ENCODE measurements around the gene GALNT2.

Gene GALNT2

DNA sequence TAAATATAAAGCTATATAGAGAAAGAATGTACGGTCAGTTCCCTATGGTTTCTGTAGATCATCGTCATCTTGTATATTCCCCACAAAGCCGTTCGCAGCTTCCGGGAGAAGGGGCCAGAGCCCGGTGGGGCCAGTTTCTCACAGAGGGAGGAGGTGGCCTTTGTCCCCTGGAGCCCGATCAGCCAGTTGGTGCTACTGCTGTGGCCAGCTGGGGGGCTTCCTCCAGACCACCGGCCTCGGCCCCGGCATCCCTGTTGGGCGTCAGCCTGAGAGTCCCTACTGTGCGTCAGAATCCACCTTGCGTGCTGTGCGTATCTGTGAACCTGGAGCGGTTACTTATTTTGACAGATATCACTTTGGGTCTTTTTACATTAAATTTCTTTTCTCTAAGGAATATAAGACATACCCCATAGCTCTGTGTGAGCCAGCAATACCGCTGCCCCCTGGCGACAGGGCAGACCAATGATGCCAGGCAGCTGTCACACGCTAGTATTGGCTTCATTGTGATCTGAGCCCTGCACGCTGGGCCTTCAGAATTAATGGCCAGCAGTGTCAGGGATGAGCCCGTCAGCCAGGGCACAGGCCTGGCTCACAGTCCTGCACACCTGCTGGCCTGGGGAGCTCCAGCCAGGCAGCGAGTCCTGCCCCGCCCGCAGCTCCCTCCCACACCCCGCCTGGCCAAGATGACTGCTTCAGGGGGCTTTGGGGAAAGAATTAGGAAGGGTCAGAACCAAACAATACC, 213.2 kb downstream of the GALNT2 start:
- no peak overlapping the region for H3K27ac ChIP-seq (replicated peaks)
- TF ChIP-seq SPI1 (IDR thresholded peaks at IDR 0.05; ENCODE audit: borderline replicate concordance, low read depth) (no peak), GABPA (IDR thresholded peaks at IDR 0.05; ENCODE audit: low read depth) (no peak), POLR2AphosphoS5 (IDR thresholded peaks at IDR 0.05; ENCODE audit: low read depth) (no peak)
- TF ChIP-seq, protein P1, sequence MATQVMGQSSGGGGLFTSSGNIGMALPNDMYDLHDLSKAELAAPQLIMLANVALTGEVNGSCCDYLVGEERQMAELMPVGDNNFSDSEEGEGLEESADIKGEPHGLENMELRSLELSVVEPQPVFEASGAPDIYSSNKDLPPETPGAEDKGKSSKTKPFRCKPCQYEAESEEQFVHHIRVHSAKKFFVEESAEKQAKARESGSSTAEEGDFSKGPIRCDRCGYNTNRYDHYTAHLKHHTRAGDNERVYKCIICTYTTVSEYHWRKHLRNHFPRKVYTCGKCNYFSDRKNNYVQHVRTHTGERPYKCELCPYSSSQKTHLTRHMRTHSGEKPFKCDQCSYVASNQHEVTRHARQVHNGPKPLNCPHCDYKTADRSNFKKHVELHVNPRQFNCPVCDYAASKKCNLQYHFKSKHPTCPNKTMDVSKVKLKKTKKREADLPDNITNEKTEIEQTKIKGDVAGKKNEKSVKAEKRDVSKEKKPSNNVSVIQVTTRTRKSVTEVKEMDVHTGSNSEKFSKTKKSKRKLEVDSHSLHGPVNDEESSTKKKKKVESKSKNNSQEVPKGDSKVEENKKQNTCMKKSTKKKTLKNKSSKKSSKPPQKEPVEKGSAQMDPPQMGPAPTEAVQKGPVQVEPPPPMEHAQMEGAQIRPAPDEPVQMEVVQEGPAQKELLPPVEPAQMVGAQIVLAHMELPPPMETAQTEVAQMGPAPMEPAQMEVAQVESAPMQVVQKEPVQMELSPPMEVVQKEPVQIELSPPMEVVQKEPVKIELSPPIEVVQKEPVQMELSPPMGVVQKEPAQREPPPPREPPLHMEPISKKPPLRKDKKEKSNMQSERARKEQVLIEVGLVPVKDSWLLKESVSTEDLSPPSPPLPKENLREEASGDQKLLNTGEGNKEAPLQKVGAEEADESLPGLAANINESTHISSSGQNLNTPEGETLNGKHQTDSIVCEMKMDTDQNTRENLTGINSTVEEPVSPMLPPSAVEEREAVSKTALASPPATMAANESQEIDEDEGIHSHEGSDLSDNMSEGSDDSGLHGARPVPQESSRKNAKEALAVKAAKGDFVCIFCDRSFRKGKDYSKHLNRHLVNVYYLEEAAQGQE (IDR thresholded peaks at IDR 0.05; ENCODE audit: insufficient replicate concordance, low read depth): no peak
- TF ChIP-seq, protein P2, sequence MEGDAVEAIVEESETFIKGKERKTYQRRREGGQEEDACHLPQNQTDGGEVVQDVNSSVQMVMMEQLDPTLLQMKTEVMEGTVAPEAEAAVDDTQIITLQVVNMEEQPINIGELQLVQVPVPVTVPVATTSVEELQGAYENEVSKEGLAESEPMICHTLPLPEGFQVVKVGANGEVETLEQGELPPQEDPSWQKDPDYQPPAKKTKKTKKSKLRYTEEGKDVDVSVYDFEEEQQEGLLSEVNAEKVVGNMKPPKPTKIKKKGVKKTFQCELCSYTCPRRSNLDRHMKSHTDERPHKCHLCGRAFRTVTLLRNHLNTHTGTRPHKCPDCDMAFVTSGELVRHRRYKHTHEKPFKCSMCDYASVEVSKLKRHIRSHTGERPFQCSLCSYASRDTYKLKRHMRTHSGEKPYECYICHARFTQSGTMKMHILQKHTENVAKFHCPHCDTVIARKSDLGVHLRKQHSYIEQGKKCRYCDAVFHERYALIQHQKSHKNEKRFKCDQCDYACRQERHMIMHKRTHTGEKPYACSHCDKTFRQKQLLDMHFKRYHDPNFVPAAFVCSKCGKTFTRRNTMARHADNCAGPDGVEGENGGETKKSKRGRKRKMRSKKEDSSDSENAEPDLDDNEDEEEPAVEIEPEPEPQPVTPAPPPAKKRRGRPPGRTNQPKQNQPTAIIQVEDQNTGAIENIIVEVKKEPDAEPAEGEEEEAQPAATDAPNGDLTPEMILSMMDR (IDR thresholded peaks at IDR 0.05; ENCODE audit: insufficient read depth, low read length): no peak
- DNase-seq (ENCODE audit: low read depth in 1 of 2, low spot score in 1 of 2): no peak

DNA sequence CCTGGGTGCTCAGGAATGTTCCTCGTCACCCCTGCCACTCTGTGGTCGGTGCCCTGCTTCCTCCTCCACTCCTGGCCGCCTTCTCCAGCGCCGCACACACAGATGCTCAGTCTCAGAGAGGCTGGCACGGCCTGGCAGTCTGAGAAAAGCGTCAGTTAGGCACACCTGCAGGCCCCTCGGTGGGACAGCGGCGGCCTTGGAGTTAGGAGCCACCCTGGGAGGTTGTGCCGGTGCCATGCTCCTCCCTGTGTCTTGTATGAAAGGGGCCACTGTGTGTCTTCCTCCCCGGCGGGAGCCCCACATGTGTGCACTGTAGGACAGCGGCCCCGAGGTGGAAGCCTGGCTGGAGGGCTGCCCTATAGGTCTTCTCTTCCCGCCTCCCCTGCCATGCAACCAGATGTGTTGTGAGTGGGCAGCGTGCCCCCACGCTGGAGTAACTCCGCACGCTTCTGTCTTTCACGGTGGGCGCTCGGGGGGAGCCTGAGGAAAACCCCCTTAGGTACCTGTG, 213.9 kb downstream of the GALNT2 start:
- DNase-seq (ENCODE audit: low read depth in 1 of 2, low spot score in 1 of 2): no peak
- Histone ChIP-seq H3K27me3 (ENCODE audit: insufficient read depth, poor library complexity, severe bottlenecking) (no peaks in the 10 kb centered on the region), H3K4me3 (replicated peaks; ENCODE audit: insufficient read depth, low read length) (no peak overlapping the region)

More for the DNA sequence above, 213.2 kb downstream of the GALNT2 start:
- no peak overlapping the region for H3K4me3 ChIP-seq (replicated peaks; ENCODE audit: insufficient read depth, low read length)
- no peaks in the 10 kb centered on the region for H3K27me3 ChIP-seq (ENCODE audit: insufficient read depth, poor library complexity, severe bottlenecking)

DNA sequence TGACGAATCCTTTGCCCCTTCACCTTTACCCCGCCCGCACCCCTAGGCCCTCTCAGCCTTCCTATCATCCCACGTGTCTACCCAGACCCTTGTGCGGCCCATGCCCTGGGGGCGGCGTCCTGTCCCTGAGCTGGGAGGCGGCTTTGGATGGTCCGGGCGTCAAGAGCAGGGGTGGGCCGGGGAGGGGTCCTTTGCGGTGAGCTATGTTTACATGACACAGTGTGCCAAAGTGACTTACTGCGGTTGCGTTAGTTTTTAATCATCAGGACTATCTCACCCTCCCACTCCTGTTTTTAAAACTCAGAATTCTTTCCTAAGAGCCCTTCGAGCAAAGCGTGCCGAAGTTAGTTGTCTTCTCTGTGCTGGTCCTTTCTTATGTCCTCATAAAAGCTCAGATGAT, 214.5 kb downstream of the GALNT2 start:
- no peaks in the 10 kb centered on the region for H3K27me3 ChIP-seq (ENCODE audit: insufficient read depth, poor library complexity, severe bottlenecking)
- TF ChIP-seq GABPA (IDR thresholded peaks at IDR 0.05; ENCODE audit: low read depth) (no peak), POLR2AphosphoS5 (IDR thresholded peaks at IDR 0.05; ENCODE audit: low read depth) (no peak), SPI1 (IDR thresholded peaks at IDR 0.05; ENCODE audit: borderline replicate concordance, low read depth) (no peak)
- TF ChIP-seq, protein P2 (IDR thresholded peaks at IDR 0.05; ENCODE audit: insufficient read depth, low read length): no peak
- TF ChIP-seq, protein P1 (IDR thresholded peaks at IDR 0.05; ENCODE audit: insufficient replicate concordance, low read depth): no peak
- no peak for DNase-seq (ENCODE audit: low read depth in 1 of 2, low spot score in 1 of 2)
- no peak overlapping the region for H3K4me3 ChIP-seq (replicated peaks; ENCODE audit: insufficient read depth, low read length)
- H3K27ac ChIP-seq (replicated peaks): no peak overlapping the region

More for the DNA sequence above, 213.9 kb downstream of the GALNT2 start:
- TF ChIP-seq GABPA (IDR thresholded peaks at IDR 0.05; ENCODE audit: low read depth): no peak
- TF ChIP-seq, protein P1 (IDR thresholded peaks at IDR 0.05; ENCODE audit: insufficient replicate concordance, low read depth): no peak
- TF ChIP-seq, protein P2 (IDR thresholded peaks at IDR 0.05; ENCODE audit: insufficient read depth, low read length): no peak
- TF ChIP-seq POLR2AphosphoS5 (IDR thresholded peaks at IDR 0.05; ENCODE audit: low read depth): no peak
- no peak for TF ChIP-seq SPI1 (IDR thresholded peaks at IDR 0.05; ENCODE audit: borderline replicate concordance, low read depth)
- H3K27ac ChIP-seq (replicated peaks): no peak overlapping the region
